ENCODE data around the gene BTLA.
"Not testable (repeated sequence)": the region's sequence is repeated elsewhere in the genome, so short reads cannot be mapped to it uniquely, and the experiment has no call there.

Gene BTLA

GRCh38 chr3:112489674-112490479 is 9.4 kb downstream of the BTLA start:
- DNase-seq = peak; percentile 40

- no peak for DNase-seq
Measured at GRCh38 chr3:112486811-112487505, 12.3 kb downstream of the BTLA start.

GRCh38 chr3:112484352-112484751 is 14.9 kb downstream of the BTLA start:
- no peak for DNase-seq

- DNase-seq = no peak
Measured at GRCh38 chr3:112482675-112483074, 16.6 kb downstream of the BTLA start.

DNA sequence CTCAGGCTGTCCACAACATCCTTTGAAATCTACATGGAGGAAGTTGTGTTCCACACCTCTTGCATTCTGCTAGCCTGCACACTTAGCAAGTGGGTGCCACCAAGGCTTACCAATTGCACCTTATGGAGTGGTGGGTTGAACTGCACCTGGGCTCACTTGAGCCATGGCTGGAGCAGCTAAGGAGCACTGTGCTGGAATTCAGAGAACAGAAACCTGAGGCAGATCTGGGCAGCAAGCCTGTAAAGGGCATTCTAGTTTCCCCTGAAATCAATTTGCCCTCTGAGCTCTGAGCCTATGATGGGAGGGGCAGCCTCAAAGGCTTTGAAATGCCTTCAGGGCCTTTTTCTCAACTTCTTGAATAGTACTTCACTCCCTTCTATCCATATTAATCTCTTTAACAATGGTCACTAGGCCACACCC is 18.0 kb downstream of the BTLA start:
- DNase-seq = no peak

- no peak for DNase-seq
Measured at GRCh38 chr3:112477891-112478290, 21.4 kb downstream of the BTLA start.

DNA sequence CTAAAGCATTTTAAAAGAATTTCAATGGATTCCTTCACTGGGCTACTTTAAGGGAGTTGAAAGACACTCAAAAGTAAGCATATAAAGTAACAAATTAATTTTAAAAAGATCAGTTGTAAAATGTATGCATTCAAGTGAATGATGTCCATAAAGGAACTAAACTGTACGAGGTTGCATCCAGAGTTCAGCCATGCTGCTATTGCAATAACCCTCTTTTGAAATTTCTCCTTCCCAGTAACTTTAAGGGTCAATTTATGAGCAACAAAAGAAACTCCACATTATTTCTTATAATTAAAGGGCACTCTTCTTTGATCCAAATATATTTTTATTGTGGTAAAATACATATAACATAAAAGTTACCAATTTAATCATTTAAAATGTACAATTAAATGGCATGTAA is 22.9 kb downstream of the BTLA start:
- DNase-seq = no peak

DNA sequence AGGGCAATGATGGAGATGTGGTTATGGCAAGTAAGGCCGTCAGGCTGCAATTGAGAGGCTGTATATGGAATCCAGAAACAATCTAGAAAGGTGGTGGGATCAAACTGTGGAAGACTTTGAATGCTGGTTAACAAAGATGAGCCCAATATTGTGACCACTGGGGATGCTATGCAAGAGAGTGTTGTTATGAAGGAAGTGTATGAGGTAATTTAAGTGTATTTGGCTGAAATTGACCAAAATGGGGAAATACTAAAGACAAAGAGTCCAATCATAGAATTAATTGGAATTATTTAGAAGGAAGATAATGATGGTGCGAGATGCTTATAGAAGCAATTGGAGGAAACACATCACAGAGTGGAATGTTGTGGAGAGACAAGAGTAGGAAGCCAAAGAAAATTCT is 24.5 kb downstream of the BTLA start:
- DNase-seq = no peak

GRCh38 chr3:112472691-112473090 is 26.6 kb downstream of the BTLA start:
- no peak for DNase-seq

- DNase-seq = no peak
Measured at GRCh38 chr3:112471596-112472325, 27.5 kb downstream of the BTLA start.

GRCh38 chr3:112470788-112471187 is 28.5 kb downstream of the BTLA start:
- no peak for DNase-seq

DNA sequence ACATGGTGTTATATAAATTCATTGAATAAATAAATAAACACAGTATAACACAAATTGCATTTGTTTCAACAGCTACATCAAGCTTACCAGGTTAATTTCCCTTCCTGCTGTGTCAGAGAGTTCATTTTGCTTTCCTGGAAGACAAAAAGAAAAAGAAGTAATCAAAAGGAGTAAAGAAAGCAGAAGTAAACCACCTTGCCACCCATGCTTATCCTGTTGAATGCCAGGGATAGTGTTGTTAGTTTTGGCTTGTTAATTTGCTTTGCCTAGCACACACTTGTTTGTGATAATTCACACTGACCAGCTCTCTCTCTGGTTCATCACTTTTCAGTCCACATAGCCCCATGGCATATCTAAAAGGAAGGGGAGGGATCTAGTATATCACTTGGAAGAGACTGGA is 29.6 kb downstream of the BTLA start:
- no peak for DNase-seq

DNA sequence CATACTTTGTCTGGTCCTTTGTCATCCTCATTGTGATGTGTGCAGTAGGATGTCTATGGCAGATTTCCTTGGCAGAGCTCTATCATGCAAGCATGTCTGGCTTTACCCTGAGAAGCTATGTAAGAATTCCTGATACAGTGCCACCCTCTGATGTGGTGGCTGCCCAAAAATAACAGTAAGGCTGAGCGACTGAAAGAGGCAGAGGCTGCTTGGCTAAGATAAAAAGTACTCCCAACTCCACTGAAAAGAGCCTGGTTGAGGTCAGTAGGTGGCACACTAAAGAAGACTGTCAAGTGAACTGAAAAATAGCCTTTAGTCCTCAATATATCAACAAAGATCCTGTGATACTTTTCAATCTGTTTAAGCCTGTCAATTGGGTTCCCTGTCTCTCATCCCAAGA is 31.7 kb downstream of the BTLA start:
- no peak for DNase-seq

DNA sequence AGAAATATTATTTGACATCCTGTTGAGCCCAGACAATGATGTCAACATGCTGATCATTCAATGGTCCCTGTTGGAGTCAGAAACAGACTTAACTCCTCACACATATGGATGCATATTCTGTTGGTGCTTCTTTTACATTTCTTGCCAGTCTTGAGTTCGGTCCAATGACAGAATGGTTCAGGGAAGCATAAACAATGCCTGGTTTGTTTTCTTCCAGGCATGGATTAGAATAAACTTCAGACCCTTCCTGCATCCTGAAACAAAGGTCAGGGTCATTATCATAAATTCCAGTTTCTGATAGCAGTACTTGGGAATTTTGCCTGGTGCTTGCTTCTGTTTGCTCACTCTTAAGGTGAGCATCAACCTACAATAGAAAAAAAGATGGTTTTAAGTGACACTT is 33.3 kb downstream of the BTLA start:
- no peak for DNase-seq

GRCh38 chr3:112464264-112464663 is 35.0 kb downstream of the BTLA start:
- DNase-seq = peak; percentile 52

DNA sequence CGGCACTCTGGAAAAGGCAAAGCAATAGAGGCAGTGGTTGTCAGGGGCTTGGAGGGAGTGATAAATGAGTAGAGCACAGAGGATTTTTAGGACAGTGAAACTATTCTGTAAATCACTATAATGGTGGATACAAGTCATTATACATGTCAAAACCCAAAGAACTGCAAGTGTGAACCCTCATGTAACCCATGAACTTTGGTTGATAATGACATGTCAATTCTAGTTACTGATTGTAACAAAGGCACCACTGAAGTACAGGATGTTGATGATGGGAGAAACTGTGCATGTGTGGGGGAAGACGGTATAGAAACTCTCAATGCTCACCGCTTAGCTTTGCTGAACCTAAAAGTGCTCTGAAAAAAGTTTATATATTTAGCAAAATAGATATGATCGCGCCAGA is 36.0 kb downstream of the BTLA start:
- peak; percentile 59 for DNase-seq

DNA sequence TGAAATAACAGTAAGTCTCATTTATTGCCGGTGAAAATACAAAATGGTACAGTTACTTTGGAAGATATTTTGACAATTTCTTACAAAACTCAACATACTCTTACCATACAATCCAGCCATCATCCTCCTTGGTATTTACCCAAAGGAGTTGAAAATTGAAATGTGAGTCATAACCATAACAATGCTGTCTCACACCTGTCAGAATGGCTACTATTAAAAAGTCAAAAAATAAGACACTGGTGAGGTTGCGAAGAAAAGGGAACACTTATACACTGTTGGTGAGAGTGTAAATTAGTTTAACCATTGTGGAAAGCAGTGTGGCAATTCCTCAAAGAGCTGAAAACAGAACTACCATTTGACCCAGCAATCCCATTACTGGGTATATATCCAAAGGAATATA is 37.5 kb downstream of the BTLA start:
- not testable (repeated sequence) for DNase-seq

DNA sequence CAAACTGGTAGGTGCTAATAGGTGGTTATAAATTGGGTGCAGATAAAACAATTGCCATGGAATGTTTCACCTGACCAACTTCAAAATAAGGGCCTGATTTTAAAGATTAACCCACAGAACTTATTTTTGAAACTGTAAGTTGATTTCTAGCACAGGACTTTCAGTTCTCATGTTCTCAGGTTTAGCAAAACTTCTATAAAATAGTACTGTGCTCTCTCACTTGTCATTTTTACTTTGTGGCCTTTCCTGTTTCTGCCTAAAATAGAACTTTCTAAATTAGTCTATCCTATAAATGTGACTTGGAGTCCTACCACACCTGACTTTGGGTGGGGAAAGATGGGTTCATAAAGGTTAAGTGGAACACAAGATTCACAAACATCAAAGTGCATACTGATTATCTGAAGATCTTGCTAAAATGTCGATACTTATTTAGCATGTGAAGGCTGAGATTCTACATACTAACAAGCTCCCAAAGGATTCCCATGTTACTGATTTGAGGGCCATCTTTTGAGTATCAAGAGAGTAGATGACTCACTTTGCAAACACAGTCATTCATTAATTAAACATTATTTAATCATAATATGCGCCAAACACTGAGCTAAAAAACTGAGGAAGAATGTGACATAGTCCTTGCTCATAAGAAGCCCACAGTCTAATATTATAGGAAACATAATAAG is 38.6 kb downstream of the BTLA start:
- DNase-seq = peak; percentile 75

GRCh38 chr3:112459750-112460149 is 39.5 kb downstream of the BTLA start:
- peak; percentile 82 for DNase-seq

DNA sequence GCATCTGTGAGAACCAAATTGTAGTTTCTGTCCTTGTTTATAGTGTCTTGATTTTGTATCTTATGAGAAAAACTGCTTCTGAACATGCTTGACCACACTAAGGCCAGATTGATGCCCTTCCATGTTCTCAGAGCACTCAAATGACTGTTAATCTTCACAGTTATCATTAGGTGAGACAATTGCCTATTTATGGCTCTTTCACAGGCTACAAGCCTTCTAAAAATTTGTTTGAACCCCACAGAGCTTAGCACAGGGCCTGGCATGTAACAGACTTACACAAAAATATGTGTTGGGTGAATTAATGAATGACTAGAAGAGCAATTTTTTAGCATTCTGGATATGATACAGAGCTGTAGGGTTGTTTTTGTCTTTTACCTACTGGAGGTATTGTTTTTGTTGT is 43.1 kb downstream of the BTLA start:
- no peak for DNase-seq

DNA sequence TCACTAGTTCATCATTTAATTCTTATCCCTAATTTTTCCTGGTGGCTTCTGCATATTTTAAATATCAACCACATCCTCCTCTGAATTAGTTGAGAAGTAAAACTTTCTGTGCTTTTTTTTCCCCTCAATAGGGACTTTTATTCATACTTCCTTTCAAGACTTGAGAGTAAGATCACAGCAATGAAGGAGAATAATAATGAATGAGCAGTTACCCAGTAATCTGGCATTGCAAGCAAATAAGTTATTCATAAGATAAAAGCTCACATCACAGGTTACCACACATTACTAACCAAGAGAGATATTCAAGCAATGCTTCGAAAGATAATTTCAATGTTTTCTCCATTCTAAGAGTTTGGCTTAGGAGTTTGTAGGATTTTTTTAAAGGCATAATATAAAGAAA is 50.3 kb downstream of the BTLA start:
- DNase-seq = no peak

DNA sequence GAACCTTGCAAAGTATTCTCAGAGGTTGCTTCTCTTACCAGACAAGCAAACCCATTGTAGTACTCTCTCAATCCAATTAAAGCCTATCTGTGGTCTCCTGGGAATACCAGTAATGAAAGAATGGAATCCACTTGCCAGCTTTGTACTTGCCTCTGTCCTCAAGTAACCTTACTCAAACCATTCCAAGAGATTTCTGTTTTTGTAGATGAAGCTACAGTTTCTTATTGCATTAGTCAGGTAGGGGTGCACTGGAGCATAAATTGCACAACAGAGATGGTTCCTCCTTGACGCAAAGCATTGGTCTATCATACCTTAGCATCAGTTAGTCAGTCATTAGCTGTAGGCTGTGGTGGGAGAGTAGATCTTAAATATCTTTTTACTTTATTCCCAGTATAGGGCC is 52.9 kb downstream of the BTLA start:
- no peak for DNase-seq

GRCh38 chr3:112445839-112446238 is 53.4 kb downstream of the BTLA start:
- DNase-seq = no peak
